Tibial nerve (tissue), 4 donors: ENCODE data around the gene PTPRT. TPM values are rescaled to one million over a fixed set of nuclear protein-coding genes. Genes with fewer than 3 reads are reported as not detected.

Experiments used
- DNase-seq, 2 donors: peaks; one replicate each; pipeline ENCODE4 v3.0.0-alpha.2; 2019; ENCODE audit warnings: low spot score in 2 of 2
- H3K27ac ChIP-seq, 4 donors: fragments of 200-600 bp; sonication (generic) in 3 of 4; one replicate each; pipeline ENCODE4 v1.5.1; 2017 to 2019; ENCODE audit warnings: mild to moderate bottlenecking in 1 of 4
- H3K27me3 ChIP-seq, 2 donors: fragments of 200-600 bp; sonication (generic) in 1 of 2; one replicate each; pipeline versions ENCODE4 v1.5.1 to v1.6.0; 2017 to 2019
- H3K36me3 ChIP-seq, 3 donors: fragments of 200-600 bp; sonication (generic); one replicate each; pipeline ENCODE4 v1.5.1; 2018 to 2019
- H3K4me1 ChIP-seq, 4 donors: fragments of 200-600 bp; sonication (generic) in 3 of 4; one replicate each; pipeline ENCODE4 v1.5.1; 2017 to 2019
- H3K4me3 ChIP-seq, 4 donors: fragments of 200-600 bp; sonication (generic) in 3 of 4; one replicate each; pipeline ENCODE4 v1.5.1; 2017 to 2019; ENCODE audit warnings: mild to moderate bottlenecking in 1 of 4, moderate library complexity in 1 of 4
- H3K9me3 ChIP-seq, 4 donors: fragments of 200-600 bp; sonication (generic) in 3 of 4; one replicate each; pipeline ENCODE4 v1.5.1; 2017 to 2019
- EP300 ChIP-seq, 2 donors: sonication (generic); formaldehyde crosslinking; IDR thresholded peaks; one replicate each; pipeline ENCODE4 v1.6.1; 2017; ENCODE audit warnings: antibody characterized with exemption in 2 of 2, mild to moderate bottlenecking in 1 of 2
- POLR2A ChIP-seq, 2 donors: fragments of 450-650 bp; IDR thresholded peaks; one replicate each; pipeline ENCODE4 v1.6.1; 2017; ENCODE audit warnings: antibody characterized with exemption in 2 of 2, mild to moderate bottlenecking in 2 of 2, moderate library complexity in 2 of 2
- WGBS, 2 donors: methylation state at CpG; one replicate each; pipeline ENCODE4 v1.1.5; 2018; 5-methylcytosine and 5-hydroxymethylcytosine counted together
- total RNA-seq, 4 donors: library from RNA; depleted of rRNA; stranded (reverse); fragments of >200 nt; gene quantifications; one replicate each; pipeline ENCODE4 v1.1.0, GENCODE V29; 2016
- TF ChIP-seq, protein P1 (sequence below), 5 experiments: fragments of 200-600 bp in 3 of 5; fragments of 450-650 bp in 2 of 5; sonication (generic) in 3 of 5; IDR thresholded peaks; one replicate each; pipeline ENCODE4 v1.5.1; 2016 to 2019; ENCODE audit warnings: antibody characterized with exemption in 5 of 5, mild to moderate bottlenecking in 3 of 5, moderate library complexity in 2 of 5

Gene PTPRT
- total RNA-seq, 4 donors from 2014 or later = under 0.01 TPM; not detected in 3

- no peaks in the 10 kb centered on the region for H3K36me3 ChIP-seq
- no peak overlapping the region for H3K27ac ChIP-seq
- no peak for DNase-seq
- TF ChIP-seq, protein P1, sequence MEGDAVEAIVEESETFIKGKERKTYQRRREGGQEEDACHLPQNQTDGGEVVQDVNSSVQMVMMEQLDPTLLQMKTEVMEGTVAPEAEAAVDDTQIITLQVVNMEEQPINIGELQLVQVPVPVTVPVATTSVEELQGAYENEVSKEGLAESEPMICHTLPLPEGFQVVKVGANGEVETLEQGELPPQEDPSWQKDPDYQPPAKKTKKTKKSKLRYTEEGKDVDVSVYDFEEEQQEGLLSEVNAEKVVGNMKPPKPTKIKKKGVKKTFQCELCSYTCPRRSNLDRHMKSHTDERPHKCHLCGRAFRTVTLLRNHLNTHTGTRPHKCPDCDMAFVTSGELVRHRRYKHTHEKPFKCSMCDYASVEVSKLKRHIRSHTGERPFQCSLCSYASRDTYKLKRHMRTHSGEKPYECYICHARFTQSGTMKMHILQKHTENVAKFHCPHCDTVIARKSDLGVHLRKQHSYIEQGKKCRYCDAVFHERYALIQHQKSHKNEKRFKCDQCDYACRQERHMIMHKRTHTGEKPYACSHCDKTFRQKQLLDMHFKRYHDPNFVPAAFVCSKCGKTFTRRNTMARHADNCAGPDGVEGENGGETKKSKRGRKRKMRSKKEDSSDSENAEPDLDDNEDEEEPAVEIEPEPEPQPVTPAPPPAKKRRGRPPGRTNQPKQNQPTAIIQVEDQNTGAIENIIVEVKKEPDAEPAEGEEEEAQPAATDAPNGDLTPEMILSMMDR (IDR thresholded peaks at IDR 0.05) = no peak
- TF ChIP-seq EP300 (IDR thresholded peaks at IDR 0.05) (no peak), POLR2A (IDR thresholded peaks at IDR 0.05) (no peak)
- H3K4me3 ChIP-seq = no peak overlapping the region
- no peaks in the 10 kb centered on the region for H3K27me3 ChIP-seq
- no peaks in the 10 kb centered on the region for H3K4me1 ChIP-seq
- WGBS, 2 donors = 60 to 76% methylated on average over 2 of the region's 2 CpGs
- H3K9me3 ChIP-seq = peaks cover 0 to 21% (median 0%) of the 10 kb centered on the region in 4 donors
These were observed 441.8 kb downstream of the PTPRT start for GRCh38 chr20:42747765-42748411.

DNA sequence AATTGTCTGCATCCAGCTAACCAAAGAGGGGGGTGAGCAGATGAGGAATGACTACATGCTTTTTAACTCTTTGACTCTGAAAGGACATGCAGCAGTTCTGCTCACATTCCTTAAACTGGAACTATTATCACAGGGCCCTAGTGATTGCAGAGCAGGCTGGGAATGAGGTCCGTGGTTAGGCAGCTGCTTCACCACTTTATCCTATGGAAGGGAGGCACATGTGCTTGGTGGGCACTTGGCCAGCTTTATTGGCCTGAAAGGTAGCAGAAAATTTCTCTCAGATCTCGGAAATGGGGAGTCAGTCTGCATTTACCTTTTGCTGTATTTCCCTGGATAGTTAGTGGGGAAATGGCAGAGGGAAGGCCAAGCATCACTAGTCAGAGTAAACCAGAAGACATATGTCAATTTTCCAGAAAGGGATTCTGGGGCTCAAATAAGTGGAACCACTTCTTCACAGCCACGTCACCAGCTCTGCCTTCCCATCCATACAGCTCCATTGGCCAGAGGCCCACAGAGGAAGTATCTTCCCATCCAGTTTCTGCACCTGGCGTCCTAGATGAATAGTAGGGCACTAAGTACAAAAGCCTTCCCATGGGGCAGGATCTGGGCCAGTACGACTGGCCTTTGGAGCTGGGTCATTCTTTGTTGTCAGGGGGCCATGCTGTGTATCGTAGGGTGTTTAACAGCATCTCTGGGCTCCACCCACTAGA, 444.8 kb downstream of the PTPRT start:
- H3K4me3 ChIP-seq = no peak overlapping the region
- no peak for DNase-seq
- no peak overlapping the region for H3K27ac ChIP-seq
- H3K27me3 ChIP-seq = no peaks in the 10 kb centered on the region
- peaks cover 0 to 36% (median 0%) of the 10 kb centered on the region in 4 donors for H3K9me3 ChIP-seq
- TF ChIP-seq, protein P1 (IDR thresholded peaks at IDR 0.05) = no peak
- no peak for TF ChIP-seq POLR2A (IDR thresholded peaks at IDR 0.05)
- no peak for TF ChIP-seq EP300 (IDR thresholded peaks at IDR 0.05)
- WGBS, 2 donors = 74 to 78% methylated on average over 6 of the region's 6 CpGs
- H3K36me3 ChIP-seq = no peaks in the 10 kb centered on the region
- H3K4me1 ChIP-seq = no peaks in the 10 kb centered on the region

- no peak for DNase-seq
- Histone ChIP-seq H3K27me3 (no peaks in the 10 kb centered on the region), H3K4me1 (no peaks in the 10 kb centered on the region), H3K36me3 (no peaks in the 10 kb centered on the region), H3K9me3 (peaks cover 0 to 36% (median 0%) of the 10 kb centered on the region in 4 donors), H3K4me3 (no peak overlapping the region), H3K27ac (no peak overlapping the region)
- WGBS, 2 donors = 59 to 68% methylated on average over 5 of the region's 5 CpGs
- TF ChIP-seq, protein P1 (IDR thresholded peaks at IDR 0.05) = no peak
- TF ChIP-seq POLR2A (IDR thresholded peaks at IDR 0.05) = no peak
- no peak for TF ChIP-seq EP300 (IDR thresholded peaks at IDR 0.05)
These were observed 446.8 kb downstream of the PTPRT start for GRCh38 chr20:42742926-42743325.

DNA sequence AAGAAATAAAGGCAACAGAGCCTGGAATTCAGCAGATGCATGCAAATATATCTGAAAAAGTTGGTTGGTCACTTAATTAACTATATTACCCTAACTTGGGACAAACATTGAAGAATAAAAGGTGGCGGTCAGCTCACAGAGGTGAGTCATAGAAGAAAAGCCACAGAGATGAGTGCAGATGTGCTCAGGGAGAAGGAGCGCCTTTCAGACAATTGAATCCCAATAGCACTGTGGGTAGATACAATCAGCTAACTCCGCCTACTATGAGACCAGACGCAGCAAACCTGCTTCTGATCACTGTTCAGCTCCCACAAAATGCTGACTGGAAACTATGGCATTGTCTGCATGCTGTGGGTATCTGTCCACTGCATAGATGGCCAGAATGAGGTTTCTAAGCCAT, 447.8 kb downstream of the PTPRT start:
- TF ChIP-seq, protein P1 (IDR thresholded peaks at IDR 0.05) = no peak
- TF ChIP-seq EP300 (IDR thresholded peaks at IDR 0.05) = no peak
- TF ChIP-seq POLR2A (IDR thresholded peaks at IDR 0.05) = no peak
- WGBS, 2 donors = 86 to 89% methylated on average over 4 of the region's 4 CpGs
- H3K27me3 ChIP-seq = no peaks in the 10 kb centered on the region

DNA sequence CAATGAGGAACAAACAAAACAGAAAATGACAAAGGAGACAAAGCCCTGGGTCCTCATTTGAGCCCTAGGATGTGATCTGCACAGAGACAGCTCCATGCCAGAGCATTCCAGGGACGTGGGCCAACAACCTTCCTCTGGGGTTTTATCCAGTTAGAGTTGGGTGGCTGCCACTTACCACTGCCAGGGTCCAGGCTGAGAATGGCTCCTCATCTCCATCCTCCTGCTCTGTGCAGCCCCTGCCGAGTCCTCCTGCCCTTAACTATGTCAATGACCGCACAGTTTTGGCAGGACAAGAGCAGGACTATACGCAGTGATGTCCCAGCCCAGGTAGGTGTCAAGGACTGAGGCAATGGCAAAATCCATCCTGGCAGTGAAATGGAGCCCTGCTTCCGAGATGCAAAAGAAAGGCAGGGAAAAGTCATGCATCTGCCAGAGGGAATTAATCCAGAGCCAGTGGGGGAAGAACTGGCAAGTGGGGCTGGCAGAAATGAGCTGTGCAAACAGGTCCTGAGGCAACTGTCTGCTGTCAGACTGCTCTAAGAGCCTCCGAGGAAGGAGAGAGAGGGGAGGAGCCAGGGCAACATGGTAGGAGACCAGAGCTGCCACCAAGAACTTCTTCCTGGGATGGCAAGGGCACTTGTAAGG, 449.4 kb downstream of the PTPRT start:
- Histone ChIP-seq H3K27ac (no peak overlapping the region), H3K27me3 (no peaks in the 10 kb centered on the region), H3K9me3 (peaks cover 0 to 36% (median 0%) of the 10 kb centered on the region in 4 donors), H3K36me3 (no peaks in the 10 kb centered on the region), H3K4me1 (no peaks in the 10 kb centered on the region), H3K4me3 (no peak overlapping the region)
- 64 to 68% methylated on average over 6 of the region's 6 CpGs for WGBS, 2 donors
- TF ChIP-seq, protein P1 (IDR thresholded peaks at IDR 0.05) = no peak
- no peak for TF ChIP-seq EP300 (IDR thresholded peaks at IDR 0.05)
- no peak for TF ChIP-seq POLR2A (IDR thresholded peaks at IDR 0.05)
- DNase-seq = no peak

More for the DNA sequence above, 447.8 kb downstream of the PTPRT start:
- H3K4me3 ChIP-seq = no peak overlapping the region
- H3K27ac ChIP-seq = no peak overlapping the region
- no peak for DNase-seq
- no peaks in the 10 kb centered on the region for H3K36me3 ChIP-seq
- peaks cover 0 to 36% (median 0%) of the 10 kb centered on the region in 4 donors for H3K9me3 ChIP-seq
- H3K4me1 ChIP-seq = no peaks in the 10 kb centered on the region
